SK-N-MC (cell line): ENCODE results near the gene SDK1.

Experiments used
- DNase-seq: peaks from one replicate; pipeline ENCODE4 v3.0.0-alpha.2; 2011; ENCODE audit warnings: low read depth, low spot score
- H3K27ac ChIP-seq: fragments of 200-600 bp; sonication (generic); 2 replicates; pipeline ENCODE4 v1.5.1; 2016; ENCODE audit warnings: mixed run types
- H3K36me3 ChIP-seq: fragments of 200-600 bp; sonication (generic); 2 replicates; pipeline ENCODE4 v1.6.1; 2017; ENCODE audit warnings: antibody characterized with exemption, low read length, mixed read lengths; ENCODE audit not compliant: insufficient read depth
- H3K4me3 ChIP-seq: fragments of 200-600 bp; sonication (generic); 2 replicates; pipeline ENCODE4 v1.5.1; 2016
- H3K9ac ChIP-seq: fragments of 200-600 bp; sonication (generic); 2 replicates; pipeline ENCODE4 v1.8.0; 2017; ENCODE audit warnings: mixed run types, mixed read lengths; ENCODE audit not compliant: insufficient read length
- H3K9me3 ChIP-seq: fragments of 200-600 bp; sonication (generic); 2 replicates; pipeline ENCODE4 v1.6.1; 2017; ENCODE audit warnings: low read depth, mild to moderate bottlenecking, antibody characterized with exemption, low read length, moderate library complexity, mixed read lengths
- EZH2 ChIP-seq: fragments of 200-600 bp; sonication (generic); IDR thresholded peaks from one replicate; pipeline ENCODE4 v1.6.1; 2017; ENCODE audit warnings: antibody characterized with exemption
- FOXP2 ChIP-seq: optimal IDR thresholded peaks from 2 replicates; pipeline ENCODE3; 2011; ENCODE audit warnings: mild to moderate bottlenecking, moderate library complexity; ENCODE audit not compliant: insufficient read depth; ENCODE audit errors: extremely low read length, control extremely low read depth
- POLR2AphosphoS5 ChIP-seq: IDR thresholded peaks from 2 replicates; pipeline ENCODE4 v1.6.1; 2012; ENCODE audit warnings: mild to moderate bottlenecking, low read depth, low read length, borderline replicate concordance

SDK1 gene

GRCh38 chr7:4169455-4169854, 868.4 kb downstream of the SDK1 start:
- DNase-seq: no peak
- no peak overlapping the region for H3K4me3 ChIP-seq

DNA sequence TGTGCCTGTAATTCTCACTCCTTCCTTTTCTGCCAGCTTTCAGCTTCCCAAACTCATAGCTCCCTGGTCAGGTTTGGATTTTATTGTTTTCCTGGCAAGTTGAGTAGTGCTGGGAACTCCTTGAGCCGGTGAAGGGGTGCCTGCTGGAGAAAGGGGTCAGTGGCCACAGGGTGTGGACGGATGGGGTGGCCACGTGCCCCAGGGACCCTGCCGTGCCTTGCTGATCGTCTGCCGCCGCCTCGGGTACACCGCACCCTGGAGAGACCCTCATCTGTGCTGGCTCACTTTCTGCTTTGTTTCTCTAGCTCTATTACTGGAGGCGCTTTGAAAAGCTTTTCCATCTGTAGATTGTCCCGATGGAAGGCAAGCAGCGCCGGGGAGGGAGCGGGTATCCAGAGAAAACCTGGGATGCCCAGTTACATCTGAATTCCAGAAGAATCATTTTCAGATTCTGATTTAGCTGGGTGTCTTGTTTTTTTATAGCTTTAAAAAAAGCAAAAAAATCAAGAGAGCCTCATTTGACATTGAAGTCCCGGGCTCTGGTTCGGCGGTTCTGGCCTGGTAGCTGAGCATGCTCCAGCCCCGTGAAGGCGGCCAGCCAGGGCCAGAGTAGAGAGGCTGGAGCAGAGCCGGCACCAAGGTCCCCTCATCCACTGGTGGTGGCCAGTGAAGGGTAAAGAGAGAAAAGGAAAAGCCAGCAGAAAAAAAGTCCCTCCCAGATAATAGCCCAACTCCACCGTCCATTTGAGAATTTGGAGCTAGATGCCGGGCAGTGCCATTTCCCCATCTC, 870.1 kb downstream of the SDK1 start:
- DNase-seq: no peak
- no peak overlapping the region for H3K4me3 ChIP-seq
- H3K36me3 ChIP-seq: no peaks in the 10 kb centered on the region
- no peak overlapping the region for H3K9ac ChIP-seq
- TF ChIP-seq POLR2AphosphoS5 (no peak), FOXP2 (no peak), EZH2 (no peak)
- H3K9me3 ChIP-seq: no peaks in the 10 kb centered on the region
- H3K27ac ChIP-seq: no peak overlapping the region

More at GRCh38 chr7:4169455-4169854, 868.4 kb downstream of the SDK1 start:
- Histone ChIP-seq H3K9me3 (no peaks in the 10 kb centered on the region), H3K36me3 (no peaks in the 10 kb centered on the region; the same call in 1 of the 2 replicates), H3K9ac (no peak overlapping the region), H3K27ac (no peak overlapping the region)
- TF ChIP-seq FOXP2 (no peak), EZH2 (no peak), POLR2AphosphoS5 (no peak)

- H3K4me3 ChIP-seq: no peak overlapping the region
- no peak overlapping the region for H3K9ac ChIP-seq
- DNase-seq: no peak
- TF ChIP-seq FOXP2: no peak
- TF ChIP-seq EZH2: no peak
- TF ChIP-seq POLR2AphosphoS5: no peak
- H3K9me3 ChIP-seq: no peaks in the 10 kb centered on the region
- H3K36me3 ChIP-seq: no peaks in the 10 kb centered on the region
- no peak overlapping the region for H3K27ac ChIP-seq
Measured at GRCh38 chr7:4172883-4173282, 871.8 kb downstream of the SDK1 start.

DNA sequence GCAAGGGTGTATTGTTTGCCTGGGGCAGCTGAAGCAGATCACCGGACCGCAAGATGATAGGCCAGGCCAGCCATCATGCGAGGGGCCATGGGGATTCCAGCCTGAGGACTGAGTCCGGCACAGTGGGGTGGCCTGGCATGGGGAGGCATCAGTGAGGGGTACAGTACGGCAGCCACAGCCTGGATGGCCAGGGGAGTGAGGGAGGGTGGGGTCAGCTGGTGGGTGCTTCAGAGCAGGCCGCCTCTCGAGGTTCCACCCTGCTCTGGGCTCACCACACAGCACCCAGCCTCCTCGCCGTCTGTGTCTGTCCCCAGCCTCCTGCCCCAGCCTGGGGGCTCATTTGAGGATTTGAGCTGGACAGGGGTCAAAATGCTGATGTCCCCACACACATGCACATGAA, 872.6 kb downstream of the SDK1 start:
- TF ChIP-seq EZH2 (no peak), FOXP2 (no peak), POLR2AphosphoS5 (no peak)
- Histone ChIP-seq H3K27ac (no peak overlapping the region), H3K9ac (no peak overlapping the region), H3K36me3 (no peaks in the 10 kb centered on the region), H3K9me3 (no peaks in the 10 kb centered on the region), H3K4me3 (no peak overlapping the region)
- DNase-seq: no peak

DNA sequence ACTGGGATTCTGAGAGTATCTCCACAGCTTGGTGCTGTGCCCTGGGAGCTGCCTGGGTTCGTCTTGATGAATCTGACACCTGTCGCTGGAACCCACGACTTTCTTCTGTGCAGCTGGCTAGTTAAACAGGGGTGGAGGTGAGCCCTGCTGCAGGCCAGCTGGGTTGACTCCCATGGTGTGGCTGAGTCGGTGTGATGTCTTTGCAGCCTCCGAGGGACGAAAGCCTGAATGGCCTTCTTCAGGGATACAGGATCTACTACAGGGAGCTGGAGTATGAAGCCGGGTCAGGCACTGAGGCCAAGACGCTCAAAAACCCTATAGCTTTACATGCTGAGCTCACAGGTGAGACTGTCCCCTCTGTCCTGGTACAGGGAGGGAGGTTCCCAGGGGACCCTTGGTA, 873.0 kb downstream of the SDK1 start:
- H3K9me3 ChIP-seq: no peaks in the 10 kb centered on the region
- no peak overlapping the region for H3K4me3 ChIP-seq

GRCh38 chr7:4174451-4174850, 873.4 kb downstream of the SDK1 start:
- no peak for TF ChIP-seq FOXP2
- TF ChIP-seq POLR2AphosphoS5: no peak
- no peak for TF ChIP-seq EZH2
- H3K9me3 ChIP-seq: no peaks in the 10 kb centered on the region
- H3K4me3 ChIP-seq: no peak overlapping the region
- H3K36me3 ChIP-seq: no peaks in the 10 kb centered on the region
- H3K27ac ChIP-seq: no peak overlapping the region
- no peak overlapping the region for H3K9ac ChIP-seq
- DNase-seq: no peak

More for the DNA sequence above, 873.0 kb downstream of the SDK1 start:
- DNase-seq: no peak
- no peak overlapping the region for H3K9ac ChIP-seq
- TF ChIP-seq EZH2 (no peak), FOXP2 (no peak), POLR2AphosphoS5 (no peak)
- H3K27ac ChIP-seq: no peak overlapping the region
- no peaks in the 10 kb centered on the region for H3K36me3 ChIP-seq

DNA sequence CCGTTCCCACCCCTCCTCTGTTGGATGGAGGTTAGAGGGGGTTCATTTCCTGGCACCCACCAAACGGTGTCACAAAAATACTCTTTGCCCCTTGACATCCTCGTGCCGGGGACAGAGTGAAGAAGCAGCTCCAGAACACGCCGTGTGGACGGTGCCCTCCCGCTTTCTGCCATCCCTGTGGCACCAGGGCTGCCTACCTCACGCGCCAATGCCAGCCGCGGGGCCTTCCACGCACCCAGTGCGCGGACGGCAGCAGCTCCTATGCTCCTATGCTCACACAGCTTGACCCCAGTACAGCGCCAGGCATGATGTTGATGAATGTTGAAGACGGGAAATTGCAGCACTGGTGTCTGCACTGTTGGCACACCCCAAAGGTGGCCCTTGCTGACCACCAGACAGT, 873.8 kb downstream of the SDK1 start:
- no peak for DNase-seq
- H3K27ac ChIP-seq: no peak overlapping the region
- H3K9me3 ChIP-seq: no peaks in the 10 kb centered on the region
- H3K36me3 ChIP-seq: no peaks in the 10 kb centered on the region
- TF ChIP-seq POLR2AphosphoS5: no peak
- TF ChIP-seq FOXP2: no peak
- no peak for TF ChIP-seq EZH2
- no peak overlapping the region for H3K4me3 ChIP-seq
- H3K9ac ChIP-seq: no peak overlapping the region

DNA sequence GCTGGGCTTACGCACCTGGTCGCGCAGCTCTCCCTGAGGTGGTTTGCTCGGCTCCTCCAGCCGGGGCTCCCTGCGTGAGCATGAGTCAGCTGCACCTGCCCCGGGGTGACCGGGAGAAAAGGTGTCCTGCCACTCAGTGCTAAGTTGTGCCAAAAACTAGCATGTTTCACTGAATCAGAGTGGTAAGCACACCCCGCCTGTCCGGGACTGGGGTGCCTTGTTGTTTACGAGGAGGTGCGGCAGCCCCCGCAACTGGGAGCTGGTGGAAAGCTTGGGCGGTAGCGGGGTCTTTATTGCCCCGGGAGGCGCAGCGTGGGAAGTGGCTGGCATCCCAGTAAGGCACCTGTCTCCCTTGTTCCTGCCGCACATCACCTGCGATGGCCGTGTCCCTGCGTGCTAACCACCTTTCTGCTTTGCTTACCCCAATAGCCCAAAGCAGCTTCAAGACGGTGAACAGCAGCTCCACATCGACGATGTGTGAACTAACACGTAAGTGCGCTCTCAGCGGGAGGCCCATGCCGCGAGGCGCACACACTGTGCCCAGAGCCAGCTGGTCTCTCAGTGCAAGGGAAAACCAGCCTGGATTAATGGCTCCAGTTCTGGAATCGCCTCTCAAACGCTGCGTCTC, 874.4 kb downstream of the SDK1 start:
- no peak overlapping the region for H3K27ac ChIP-seq
- no peaks in the 10 kb centered on the region for H3K9me3 ChIP-seq
- H3K9ac ChIP-seq: no peak overlapping the region
- no peak overlapping the region for H3K4me3 ChIP-seq
- no peak for DNase-seq
- no peak for TF ChIP-seq EZH2
- TF ChIP-seq FOXP2: no peak
- no peak for TF ChIP-seq POLR2AphosphoS5
- H3K36me3 ChIP-seq: no peaks in the 10 kb centered on the region

DNA sequence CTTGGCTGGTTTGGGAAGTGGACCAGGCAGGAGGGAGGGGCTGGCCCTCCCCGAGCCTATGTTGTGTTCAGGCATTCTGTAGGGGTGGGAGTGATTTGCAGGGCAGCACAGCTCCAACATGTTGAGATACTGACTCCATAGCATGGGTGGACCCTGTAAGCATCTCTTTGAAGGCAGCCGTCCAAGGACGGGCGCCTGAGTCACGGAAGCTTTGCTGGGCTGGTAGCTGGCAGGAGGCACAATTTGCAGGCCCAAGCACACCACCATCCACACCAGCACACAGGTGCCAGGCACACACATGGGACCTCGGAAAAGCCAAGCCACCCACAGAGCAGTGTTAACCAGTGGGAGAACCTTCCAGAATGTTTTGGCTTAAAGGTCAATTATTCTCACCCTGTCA, 875.9 kb downstream of the SDK1 start:
- no peaks in the 10 kb centered on the region for H3K9me3 ChIP-seq
- no peak for TF ChIP-seq EZH2
- TF ChIP-seq POLR2AphosphoS5: no peak
- no peak for TF ChIP-seq FOXP2
- H3K9ac ChIP-seq: no peak overlapping the region
- H3K27ac ChIP-seq: no peak overlapping the region
- DNase-seq: no peak
- H3K4me3 ChIP-seq: no peak overlapping the region
- H3K36me3 ChIP-seq: no peaks in the 10 kb centered on the region
